Endothelial cell of umbilical vein (primary cell): ENCODE results near the gene NDST4. TPM values are rescaled to one million over a fixed set of nuclear protein-coding genes. Genes with fewer than 3 reads are reported as not detected.

Experiments used
- BruUV-seq: library from RNA; stranded (reverse); fragments of 400-500 nt; replicated peaks from 2 replicates; lab custom pipeline; 2021; lab: Mats Ljungman, UMichigan
- CTCF ChIA-PET: fragments of 300-600, 350-600 bp; sonication (Branson Sonifier 250); formaldehyde crosslinking; loops from one replicate; lab custom pipeline; 2021; ENCODE audit warnings: antibody characterized with exemption, inconsistent platforms; lab: Charles Lee
- POLR2A ChIA-PET: fragments of 300-600, 350-600 bp; sonication (Branson Sonifier 250); formaldehyde crosslinking; loops from one replicate; lab custom pipeline; 2021; ENCODE audit warnings: antibody characterized with exemption, inconsistent platforms; lab: Charles Lee
- DNase-seq: peaks from one replicate; pipeline ENCODE4 v3.0.0-alpha.2; 2011; ENCODE audit warnings: low read depth, low spot score
- FAIRE-seq: peaks from 2 replicates; lab custom pipeline; 2011; peaks lifted over from hg19 to GRCh38; lab: Jason Lieb, UNC
- H2AFZ ChIP-seq: 2 replicates; pipeline ENCODE4 v1.6.0; 2012; ENCODE audit warnings: low read depth, low read length, control low read depth, inconsistent platforms
- H3K27ac ChIP-seq: 2 replicates; pipeline ENCODE4 v1.5.1; 2011; ENCODE audit warnings: low read depth, mild to moderate bottlenecking, control low read depth, low read length, moderate library complexity; ENCODE audit not compliant: insufficient read depth
- H3K27me3 ChIP-seq, 2 experiments: 2 replicates each; pipeline versions ENCODE4 v1.6.0 to v1.6.1; 2011; ENCODE audit warnings: low read length in 2 of 2, mixed read lengths in 1 of 2; ENCODE audit not compliant: control insufficient read depth in 2 of 2, insufficient read depth in 2 of 2
- H3K36me3 ChIP-seq, 2 experiments: 2 replicates in 1 of 2; 3 replicates in 1 of 2; pipeline ENCODE4 v1.5.1; 2011; ENCODE audit warnings: low read length in 2 of 2, mild to moderate bottlenecking in 1 of 2, moderate library complexity in 1 of 2; ENCODE audit not compliant: control insufficient read depth in 2 of 2, insufficient read depth in 2 of 2; ENCODE audit errors: extremely low read depth in 1 of 2
- H3K4me1 ChIP-seq: 3 replicates; pipeline ENCODE4 v1.5.1; 2011; ENCODE audit warnings: mild to moderate bottlenecking, low read length; ENCODE audit not compliant: control insufficient read depth, insufficient read depth; ENCODE audit errors: extremely low read depth
- H3K4me2 ChIP-seq: 2 replicates; pipeline ENCODE4 v1.6.1; 2011; ENCODE audit warnings: low read length, control low read depth, mixed read lengths; ENCODE audit not compliant: insufficient read depth
- H3K4me3 ChIP-seq, 3 experiments: fragments of 200-600 bp in 1 of 3; sonication (generic), shearing (Covaris generic) in 1 of 3; replicated peaks in 1 of 3; 2 replicates each; pipeline ENCODE4 v1.5.1; 2011 to 2016; ENCODE audit warnings: control low read depth in 3 of 3, low read length in 3 of 3, mild to moderate bottlenecking in 2 of 3, inconsistent platforms in 1 of 3, low read depth in 1 of 3, moderate library complexity in 1 of 3; ENCODE audit not compliant: insufficient read depth in 1 of 3
- H3K79me2 ChIP-seq: 2 replicates; pipeline ENCODE4 v1.6.0; 2012; ENCODE audit warnings: low read length, inconsistent platforms; ENCODE audit not compliant: control insufficient read depth, insufficient read depth
- H3K9ac ChIP-seq: replicated peaks from 2 replicates; pipeline ENCODE3; 2011; ENCODE audit warnings: low read length, control low read depth; ENCODE audit not compliant: insufficient read depth; ENCODE audit errors: extremely low read depth
- H3K9me1 ChIP-seq: replicated peaks from 3 replicates; pipeline ENCODE4 v1.6.0; 2011; ENCODE audit warnings: mild to moderate bottlenecking, low read length; ENCODE audit not compliant: control insufficient read depth, insufficient read depth; ENCODE audit errors: extremely low read depth
- H3K9me3 ChIP-seq: replicated peaks from 2 replicates; pipeline ENCODE4 v1.5.1; 2012; ENCODE audit warnings: low read length, inconsistent platforms; ENCODE audit not compliant: control insufficient read depth, insufficient read depth
- H4K20me1 ChIP-seq: replicated peaks from 2 replicates; pipeline ENCODE3; 2011; ENCODE audit warnings: mild to moderate bottlenecking, low read length; ENCODE audit not compliant: control insufficient read depth, insufficient read depth; ENCODE audit errors: extremely low read depth
- EZH2 ChIP-seq: IDR thresholded peaks from 2 replicates; pipeline ENCODE4 v1.6.1; 2012; ENCODE audit warnings: borderline replicate concordance, low read depth, mild to moderate bottlenecking, moderate library complexity, low read length, inconsistent platforms; ENCODE audit not compliant: severe bottlenecking
- FOS ChIP-seq: IDR thresholded peaks from 2 replicates; pipeline ENCODE4 v1.6.1; 2011; ENCODE audit warnings: mild to moderate bottlenecking, low read length, moderate library complexity, borderline replicate concordance; ENCODE audit not compliant: insufficient read depth
- GATA2 ChIP-seq: IDR thresholded peaks from 2 replicates; pipeline ENCODE4 v1.7.0; 2011; ENCODE audit warnings: low read depth, mild to moderate bottlenecking, moderate library complexity, mixed read lengths, low read length; ENCODE audit not compliant: insufficient read length, insufficient read depth
- JUN ChIP-seq: IDR thresholded peaks from 2 replicates; pipeline ENCODE4 v1.6.1; 2011; ENCODE audit warnings: borderline replicate concordance, low read depth; ENCODE audit not compliant: insufficient read length, insufficient read depth
- MYC ChIP-seq: IDR thresholded peaks from one replicate; pipeline ENCODE4 v1.6.1; 2011; ENCODE audit warnings: mild to moderate bottlenecking, low read depth, low read length
- POLR2A ChIP-seq: IDR thresholded peaks from 2 replicates; pipeline ENCODE4 v1.6.1; 2012; ENCODE audit warnings: low read depth, mild to moderate bottlenecking, control low read depth, low read length
- POLR2AphosphoS5 ChIP-seq: IDR thresholded peaks from 2 replicates; pipeline ENCODE4 v1.6.1; 2012; ENCODE audit warnings: low read depth, mild to moderate bottlenecking, control low read depth, low read length, moderate library complexity; ENCODE audit not compliant: insufficient read depth
- dilution Hi-C: fragments of 300-500 bp; cut with MboI; formaldehyde crosslinking; loops from one replicate; pipeline ENCODE4 v1.15.0; 2019; ENCODE audit warnings: low sequenced_read_pairs; ENCODE audit not compliant: extremely low pct_ligation_motif_present
- intact Hi-C: fragments of 100-400 bp; cut with micrococcal nuclease; formaldehyde crosslinking; loops from one replicate; pipeline ENCODE4 v1.10.0; 2022
- polyA plus RNA-seq, 4 experiments: library from polyadenylated mRNA; depleted of rRNA in 3 of 4; stranded (reverse) in 3 of 4; unstranded in 1 of 4; fragments of >200 nt; gene quantifications; 2 replicates each; pipeline versions ENCODE4 v1.2.1 to v1.2.3, GENCODE V29; 2011 to 2012; ENCODE audit warnings: missing spikeins in 1 of 4
- total RNA-seq: library from RNA; stranded (reverse); gene quantifications from 2 replicates; pipeline ENCODE4 v1.2.3, GENCODE V29; 2021
- TF ChIP-seq, protein P1 (sequence below), 2 donors: IDR thresholded peaks; 1 replicate in 1 of 2; 2 replicates in 1 of 2; pipeline ENCODE4 v1.5.1; 2011; ENCODE audit warnings: low read length in 2 of 2, mild to moderate bottlenecking in 2 of 2, moderate library complexity in 2 of 2, control low read depth in 1 of 2, inconsistent platforms in 1 of 2, low read depth in 1 of 2; ENCODE audit not compliant: insufficient read depth in 1 of 2; ENCODE audit errors: extremely low read depth in 1 of 2
- TF ChIP-seq, protein P2 (sequence below): IDR thresholded peaks from 2 replicates; pipeline ENCODE4 v1.6.1; 2011; ENCODE audit not compliant: insufficient read depth, insufficient read length

NDST4 gene
- total and polyA plus RNA-seq, 2 donors (not counting 3 experiments of a cell fraction or from before 2014, with no cell fraction given): not detected

DNA sequence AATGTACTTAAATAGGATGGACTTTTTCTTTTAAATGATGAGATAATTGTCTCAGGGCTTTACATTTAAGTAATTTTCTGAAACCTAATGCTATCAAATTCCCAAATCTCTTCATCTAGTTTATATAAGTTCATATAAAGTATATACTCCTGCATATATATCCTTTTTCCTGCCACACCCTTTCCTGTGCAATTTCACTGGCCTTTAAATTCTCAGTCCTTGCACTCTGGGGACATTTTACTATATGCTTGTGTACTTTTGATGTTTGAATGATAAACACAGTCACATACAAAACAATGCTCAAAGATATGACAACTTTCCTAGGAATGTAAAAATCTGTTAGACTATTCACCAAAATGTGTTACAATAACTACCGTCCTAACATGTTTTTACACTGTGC, 60.1 kb downstream of the NDST4 start:
- FAIRE-seq (no peak), DNase-seq (no peak)
- intact Hi-C loops: no loop called here
- Histone ChIP-seq H3K9ac (no peak overlapping the region), H3K4me2 (no peak overlapping the region), H2AFZ (no peak overlapping the region), H4K20me1 (no peaks in the 10 kb centered on the region), H3K9me3 (no peaks in the 10 kb centered on the region), H3K36me3 (no peaks in the 10 kb centered on the region), H3K27ac (no peak overlapping the region), H3K27me3 (no peaks in the 10 kb centered on the region), H3K79me2 (no peaks in the 10 kb centered on the region), H3K4me1 (no peaks in the 10 kb centered on the region), H3K9me1 (no peaks in the 10 kb centered on the region), H3K4me3 (no peak overlapping the region)
- TF ChIP-seq POLR2A (no peak), FOS (no peak), GATA2 (no peak), JUN (no peak), EZH2 (no peak), MYC (no peak), POLR2AphosphoS5 (no peak)
- TF ChIP-seq, protein P1, sequence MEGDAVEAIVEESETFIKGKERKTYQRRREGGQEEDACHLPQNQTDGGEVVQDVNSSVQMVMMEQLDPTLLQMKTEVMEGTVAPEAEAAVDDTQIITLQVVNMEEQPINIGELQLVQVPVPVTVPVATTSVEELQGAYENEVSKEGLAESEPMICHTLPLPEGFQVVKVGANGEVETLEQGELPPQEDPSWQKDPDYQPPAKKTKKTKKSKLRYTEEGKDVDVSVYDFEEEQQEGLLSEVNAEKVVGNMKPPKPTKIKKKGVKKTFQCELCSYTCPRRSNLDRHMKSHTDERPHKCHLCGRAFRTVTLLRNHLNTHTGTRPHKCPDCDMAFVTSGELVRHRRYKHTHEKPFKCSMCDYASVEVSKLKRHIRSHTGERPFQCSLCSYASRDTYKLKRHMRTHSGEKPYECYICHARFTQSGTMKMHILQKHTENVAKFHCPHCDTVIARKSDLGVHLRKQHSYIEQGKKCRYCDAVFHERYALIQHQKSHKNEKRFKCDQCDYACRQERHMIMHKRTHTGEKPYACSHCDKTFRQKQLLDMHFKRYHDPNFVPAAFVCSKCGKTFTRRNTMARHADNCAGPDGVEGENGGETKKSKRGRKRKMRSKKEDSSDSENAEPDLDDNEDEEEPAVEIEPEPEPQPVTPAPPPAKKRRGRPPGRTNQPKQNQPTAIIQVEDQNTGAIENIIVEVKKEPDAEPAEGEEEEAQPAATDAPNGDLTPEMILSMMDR (IDR thresholded peaks at IDR 0.05; ENCODE audit: extremely low read depth in 1 of 2, insufficient read depth in 1 of 2, low read depth in 1 of 2, low read length in 2 of 2): no peak
- TF ChIP-seq, protein P2, sequence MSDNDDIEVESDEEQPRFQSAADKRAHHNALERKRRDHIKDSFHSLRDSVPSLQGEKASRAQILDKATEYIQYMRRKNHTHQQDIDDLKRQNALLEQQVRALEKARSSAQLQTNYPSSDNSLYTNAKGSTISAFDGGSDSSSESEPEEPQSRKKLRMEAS: no peak
- dilution Hi-C loops: no loop called here
- POLR2A ChIA-PET: no interaction called here
- no TSS peak for BruUV-seq
- CTCF ChIA-PET: no interaction called here
